ENCODE measurements around the gene RMDN2.

GRCh38 chr2:38032946-38033345 lies 107.9 kb downstream of the RMDN2 start:
- TF ChIP-seq REST (IDR thresholded peaks at IDR 0.05; ENCODE audit: unreplicated experiment): no peak
- TF ChIP-seq CTCF (conservative IDR thresholded peaks at IDR 0.05; ENCODE audit: low read depth in 2 of 2): no peak
- no peak for TF ChIP-seq POLR2AphosphoS5 (IDR thresholded peaks at IDR 0.05; ENCODE audit: low read depth)
- TF ChIP-seq EZH2phosphoT487 (IDR thresholded peaks at IDR 0.05; ENCODE audit: unreplicated experiment): no peak
- no peak for TF ChIP-seq JUNB (IDR thresholded peaks at IDR 0.05; ENCODE audit: unreplicated experiment)
- no peak for TF ChIP-seq EZH2 (IDR thresholded peaks at IDR 0.05; ENCODE audit: low read depth, unreplicated experiment)

Measured in GM23338 (cell line).